Osteoblast (primary cell): Measurements from ENCODE around the gene KIFAP3. TPM values are rescaled to one million over a fixed set of nuclear protein-coding genes. Genes with fewer than 3 reads are reported as not detected.
"Not testable (repeated sequence)": the region's sequence is repeated elsewhere in the genome, so short reads cannot be mapped to it uniquely, and the experiment has no call there.

Experiments
- DNase-seq: peaks from one replicate; pipeline ENCODE4 v3.0.0; 2011; ENCODE audit warnings: low spot score, mixed read lengths; ENCODE audit not compliant: insufficient read length; ENCODE audit errors: missing footprints
- H2AFZ ChIP-seq: 2 replicates; pipeline ENCODE4 v1.6.0; 2011; ENCODE audit warnings: mild to moderate bottlenecking, low read length
- H3K27ac ChIP-seq: 2 replicates; pipeline ENCODE4 v1.5.1; 2011; ENCODE audit warnings: mild to moderate bottlenecking, low read depth, low read length, moderate library complexity
- H3K27me3 ChIP-seq: 2 replicates; pipeline ENCODE4 v1.6.0; 2012; ENCODE audit warnings: mild to moderate bottlenecking, control low read depth, inconsistent platforms, low read length, moderate library complexity; ENCODE audit not compliant: insufficient read depth
- H3K36me3 ChIP-seq: 2 replicates; pipeline ENCODE4 v1.5.1; 2011; ENCODE audit warnings: mild to moderate bottlenecking, low read length, control low read depth, moderate library complexity; ENCODE audit not compliant: insufficient read depth
- H3K4me1 ChIP-seq: 2 replicates; pipeline ENCODE4 v1.5.1; 2011; ENCODE audit warnings: mild to moderate bottlenecking, low read length, control low read depth, moderate library complexity; ENCODE audit not compliant: insufficient read depth
- H3K4me2 ChIP-seq: 2 replicates; pipeline ENCODE4 v1.6.0; 2011; ENCODE audit warnings: mild to moderate bottlenecking, low read length; ENCODE audit not compliant: insufficient read depth
- H3K4me3 ChIP-seq: fragments of 200-600 bp; sonication (generic); 3 replicates; pipeline ENCODE4 v1.5.1; 2012; ENCODE audit warnings: mild to moderate bottlenecking, low read length, inconsistent platforms; ENCODE audit not compliant: insufficient read depth
- H3K79me2 ChIP-seq: 2 replicates; pipeline ENCODE4 v1.6.0; 2012; ENCODE audit warnings: mild to moderate bottlenecking, low read length, control low read depth, inconsistent platforms; ENCODE audit not compliant: insufficient read depth
- H3K9me3 ChIP-seq: 2 replicates; pipeline ENCODE4 v1.5.1; 2011; ENCODE audit warnings: low read depth, low read length, control low read depth
- H4K20me1 ChIP-seq: 2 replicates; pipeline ENCODE4 v1.6.0; 2012; ENCODE audit warnings: mild to moderate bottlenecking, low read length, control low read depth; ENCODE audit not compliant: insufficient read depth
- total RNA-seq: library from RNA; depleted of rRNA; stranded (reverse); fragments of >200 nt; gene quantifications from 2 replicates; pipeline ENCODE4 v1.2.3, GENCODE V29; 2012
- TF ChIP-seq, protein P1 (sequence below): IDR thresholded peaks from 2 replicates; pipeline ENCODE4 v1.5.1; 2011; ENCODE audit warnings: mild to moderate bottlenecking, low read depth, low read length, moderate library complexity; ENCODE audit errors: extremely low read depth

The KIFAP3 gene
- 44.9 and 50.4 TPM in 2 replicates for total RNA-seq

DNA sequence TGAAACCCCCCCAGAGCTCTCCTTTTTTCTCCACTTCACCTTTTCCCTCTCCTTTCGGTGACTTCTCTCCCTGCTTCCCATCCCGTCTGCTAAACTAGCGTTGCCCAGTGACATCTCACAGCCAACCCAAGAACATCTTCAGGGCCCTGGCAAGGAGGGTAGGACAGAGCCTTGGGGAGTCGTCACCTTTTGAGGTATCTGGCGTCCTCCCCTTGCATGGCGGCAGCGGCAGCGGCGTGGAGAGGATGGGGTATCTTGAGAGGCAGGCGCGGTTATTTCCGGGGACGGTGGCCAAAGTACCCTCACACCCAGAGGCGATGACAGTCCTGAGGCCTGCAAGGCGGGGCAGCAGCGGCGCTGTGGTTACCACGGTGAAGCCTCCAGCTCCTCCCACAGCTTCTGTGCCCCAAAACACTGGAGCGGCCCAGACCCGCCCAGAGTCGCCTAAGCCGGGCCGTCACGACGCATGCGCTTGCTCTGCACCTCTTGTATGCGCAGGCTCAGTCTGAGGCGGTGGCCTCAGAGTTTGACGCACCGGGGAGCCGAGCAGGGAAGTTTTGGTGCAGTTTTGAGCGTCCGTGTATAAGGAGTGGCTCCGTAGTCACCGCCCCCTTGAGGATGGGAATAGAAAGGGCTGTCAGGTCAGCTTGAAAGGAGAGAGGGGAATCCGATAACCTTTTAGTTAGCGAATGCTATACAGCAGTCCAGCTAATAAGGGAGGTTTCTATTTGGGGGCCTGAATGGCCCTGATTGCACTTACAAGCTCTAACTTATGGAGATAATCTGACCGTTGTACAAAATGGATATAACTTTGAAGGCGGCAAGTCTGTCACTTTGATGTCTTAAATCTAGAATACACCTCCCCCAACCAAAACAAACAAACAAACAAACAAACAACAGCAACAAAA lies at the start of gene KIFAP3:
KIFAP3 (minus strand) TSS at position 446 of the 908 bp plus-strand sequence; CDS start at position 218, 228 bp downstream.
- peak; percentile 93 for DNase-seq
- H3K27me3 ChIP-seq = no peaks in the 10 kb centered on the region
- peak within 1 kb of the TSS; percentile 98 for H2AFZ ChIP-seq
- H3K4me3 ChIP-seq = peak within 1 kb of the TSS; percentile 90
- TF ChIP-seq, protein P1, sequence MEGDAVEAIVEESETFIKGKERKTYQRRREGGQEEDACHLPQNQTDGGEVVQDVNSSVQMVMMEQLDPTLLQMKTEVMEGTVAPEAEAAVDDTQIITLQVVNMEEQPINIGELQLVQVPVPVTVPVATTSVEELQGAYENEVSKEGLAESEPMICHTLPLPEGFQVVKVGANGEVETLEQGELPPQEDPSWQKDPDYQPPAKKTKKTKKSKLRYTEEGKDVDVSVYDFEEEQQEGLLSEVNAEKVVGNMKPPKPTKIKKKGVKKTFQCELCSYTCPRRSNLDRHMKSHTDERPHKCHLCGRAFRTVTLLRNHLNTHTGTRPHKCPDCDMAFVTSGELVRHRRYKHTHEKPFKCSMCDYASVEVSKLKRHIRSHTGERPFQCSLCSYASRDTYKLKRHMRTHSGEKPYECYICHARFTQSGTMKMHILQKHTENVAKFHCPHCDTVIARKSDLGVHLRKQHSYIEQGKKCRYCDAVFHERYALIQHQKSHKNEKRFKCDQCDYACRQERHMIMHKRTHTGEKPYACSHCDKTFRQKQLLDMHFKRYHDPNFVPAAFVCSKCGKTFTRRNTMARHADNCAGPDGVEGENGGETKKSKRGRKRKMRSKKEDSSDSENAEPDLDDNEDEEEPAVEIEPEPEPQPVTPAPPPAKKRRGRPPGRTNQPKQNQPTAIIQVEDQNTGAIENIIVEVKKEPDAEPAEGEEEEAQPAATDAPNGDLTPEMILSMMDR = peak; percentile 61
- peaks cover 43% of the 10 kb centered on the region for H3K79me2 ChIP-seq
- H3K4me1 ChIP-seq = peaks cover 9% of the 10 kb centered on the region
- no peaks in the 10 kb centered on the region for H3K36me3 ChIP-seq
- peak within 1 kb of the TSS; percentile 86 for H3K4me2 ChIP-seq
- H4K20me1 ChIP-seq = no peaks in the 10 kb centered on the region
- no peaks in the 10 kb centered on the region for H3K9me3 ChIP-seq
- H3K27ac ChIP-seq = peak within 1 kb of the TSS; percentile 78

DNA sequence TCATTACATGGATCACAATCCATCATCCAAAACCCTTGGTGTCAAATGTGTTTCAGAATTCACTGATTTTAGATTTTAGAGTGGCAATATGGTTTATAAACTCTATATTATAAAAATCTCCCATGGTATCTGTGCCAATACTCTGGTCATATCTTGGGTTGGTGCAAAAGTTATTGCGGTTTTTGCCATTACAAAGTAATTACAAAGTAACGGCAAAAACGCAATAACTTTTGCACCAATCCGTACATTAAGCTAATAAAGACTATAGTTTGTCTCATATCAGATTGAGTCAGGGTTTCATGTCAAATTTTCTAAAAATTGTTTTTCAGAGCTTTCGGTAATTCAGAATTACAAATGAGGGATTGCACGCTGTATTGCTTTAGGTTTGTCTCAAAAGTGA lies 47.9 kb upstream of the KIFAP3 start:
- Histone ChIP-seq H3K79me2 (no peaks in the 10 kb centered on the region), H3K9me3 (no peaks in the 10 kb centered on the region), H4K20me1 (no peaks in the 10 kb centered on the region), H2AFZ (no peak overlapping the region), H3K4me3 (no peak overlapping the region), H3K4me1 (peaks cover 10% of the 10 kb centered on the region), H3K4me2 (no peak overlapping the region), H3K27me3 (no peaks in the 10 kb centered on the region), H3K36me3 (no peaks in the 10 kb centered on the region), H3K27ac (no peak overlapping the region)
- DNase-seq = no peak
- TF ChIP-seq, protein P1 = no peak

DNA sequence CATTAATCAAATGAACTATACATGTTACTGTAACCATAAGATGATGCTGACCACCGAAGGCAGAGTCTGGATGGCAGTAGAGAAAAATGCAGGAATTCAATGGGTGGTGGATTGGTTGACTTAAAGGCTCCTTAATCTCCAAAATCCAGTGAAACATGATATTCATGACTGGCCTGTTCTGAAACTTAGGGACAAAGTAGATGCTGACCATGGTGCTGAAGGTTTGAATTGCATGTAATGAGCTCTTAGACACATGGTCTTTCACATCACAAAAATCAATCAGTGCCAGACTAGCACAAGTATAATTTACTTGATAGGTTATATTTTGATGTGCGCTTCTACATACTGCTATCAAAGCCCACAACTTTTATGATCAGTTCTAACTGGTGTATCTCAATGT lies 40.4 kb upstream of the KIFAP3 start:
- Histone ChIP-seq H3K27me3 (no peaks in the 10 kb centered on the region), H3K4me2 (no peak overlapping the region), H2AFZ (no peak overlapping the region), H4K20me1 (no peaks in the 10 kb centered on the region), H3K36me3 (no peaks in the 10 kb centered on the region), H3K4me1 (no peaks in the 10 kb centered on the region), H3K4me3 (no peak overlapping the region), H3K27ac (no peak overlapping the region), H3K79me2 (no peaks in the 10 kb centered on the region), H3K9me3 (no peaks in the 10 kb centered on the region)
- TF ChIP-seq, protein P1 = no peak
- no peak for DNase-seq

DNA sequence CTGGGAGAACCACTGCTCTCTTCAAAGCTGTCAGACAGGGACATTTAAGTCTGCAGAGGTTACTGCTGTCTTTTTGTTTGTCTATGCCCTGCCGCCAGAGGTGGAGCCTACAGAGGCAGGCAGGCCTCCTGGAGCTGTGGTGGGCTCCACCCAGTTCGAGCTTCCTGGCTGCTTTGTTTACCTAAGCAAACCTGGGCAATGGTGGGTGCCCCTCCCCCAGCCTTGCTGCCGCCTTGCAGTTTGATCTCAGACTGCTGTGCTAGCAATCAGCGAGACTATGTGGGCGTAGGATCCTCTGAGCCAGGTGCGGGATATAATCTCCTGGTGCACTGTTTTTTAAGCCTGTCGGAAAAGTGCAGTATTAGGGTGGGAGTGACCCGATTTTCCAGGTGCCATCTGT lies 38.6 kb upstream of the KIFAP3 start:
- H3K4me1 ChIP-seq, H3K27me3 ChIP-seq, H3K4me3 ChIP-seq, DNase-seq, H4K20me1 ChIP-seq, H3K27ac ChIP-seq, H2AFZ ChIP-seq, H3K79me2 ChIP-seq, H3K36me3 ChIP-seq, H3K9me3 ChIP-seq, H3K4me2 ChIP-seq: not testable (repeated sequence)
